Neural cell (in vitro differentiated cells): Measurements from ENCODE around the gene NELL2.

Experiments
- EP300 ChIP-seq: fragments of 450-650 bp; conservative IDR thresholded peaks from 2 replicates; pipeline ENCODE4 v1.6.1; 2014; ENCODE audit warnings: antibody characterized with exemption, mild to moderate bottlenecking, moderate library complexity; ENCODE audit not compliant: poor library complexity, severe bottlenecking
- EZH2 ChIP-seq: fragments of 200-600, 300-800 bp; shearing (Covaris generic), sonication (generic); IDR thresholded peaks from 2 replicates; pipeline ENCODE4 v1.6.1; 2014; ENCODE audit warnings: antibody characterized with exemption, low read length, borderline replicate concordance, mild to moderate bottlenecking; ENCODE audit not compliant: insufficient read depth, poor library complexity, severe bottlenecking

- no peak for TF ChIP-seq EZH2
- no peak for TF ChIP-seq EP300
These were observed 283.5 kb downstream of the NELL2 start for GRCh38 chr12:44592626-44593025.
